Measurements from ENCODE around the gene ARHGAP26. TPM values are rescaled to one million over a fixed set of nuclear protein-coding genes. Genes with fewer than 3 reads are reported as not detected.

The ARHGAP26 gene
- total RNA-seq, 1 donor from 2014 or later = 18.7 TPM

DNA sequence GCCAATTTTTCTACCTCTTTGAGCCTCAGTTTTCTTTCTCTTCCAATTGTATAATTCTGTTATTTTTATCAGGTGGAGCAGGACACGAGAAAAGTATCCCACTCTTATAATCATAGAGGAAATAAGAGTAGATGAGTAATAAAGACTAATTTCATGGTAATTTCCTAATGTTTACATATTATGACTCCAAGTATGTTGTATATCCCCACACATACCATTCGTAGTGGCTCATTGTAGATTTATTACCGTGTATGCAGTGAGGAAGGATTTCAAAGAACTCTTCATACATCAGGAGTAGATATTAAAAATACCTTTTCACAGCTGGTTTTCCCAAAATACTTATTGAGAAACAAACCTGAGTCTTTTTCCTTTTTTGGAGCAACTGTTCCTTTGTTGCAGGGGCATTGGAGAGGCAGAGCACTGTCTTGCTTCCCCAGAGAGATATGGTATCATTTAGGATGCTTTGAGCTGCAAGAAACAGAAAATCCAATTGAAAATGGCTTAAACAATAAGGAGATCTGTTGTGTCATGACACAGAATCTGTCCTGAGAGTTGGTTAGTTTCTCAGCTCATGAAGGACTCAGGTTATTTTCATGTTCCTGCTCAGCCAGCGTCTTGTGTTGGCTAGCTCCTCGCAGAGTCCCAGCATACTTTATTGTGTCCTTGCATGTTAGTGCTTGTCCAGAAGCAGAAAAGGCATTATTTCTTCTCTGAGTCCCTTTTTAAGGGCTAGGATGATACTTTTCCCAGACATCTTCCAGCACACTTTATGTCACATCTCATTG, 291.2 kb downstream of the ARHGAP26 start:
- H3K9me3 Mint-ChIP-seq = peaks cover 12% of the 10 kb centered on the region
- no peaks in the 10 kb centered on the region for H3K27me3 Mint-ChIP-seq
- H3K36me3 Mint-ChIP-seq = peaks cover 8% of the 10 kb centered on the region
- no peak overlapping the region for H3K4me3 Mint-ChIP-seq
- no peak overlapping the region for H3K27ac Mint-ChIP-seq
- peaks cover 40% of the 10 kb centered on the region for H3K4me1 Mint-ChIP-seq (ENCODE audit: unreplicated experiment)
- TF ChIP-seq, protein P1, sequence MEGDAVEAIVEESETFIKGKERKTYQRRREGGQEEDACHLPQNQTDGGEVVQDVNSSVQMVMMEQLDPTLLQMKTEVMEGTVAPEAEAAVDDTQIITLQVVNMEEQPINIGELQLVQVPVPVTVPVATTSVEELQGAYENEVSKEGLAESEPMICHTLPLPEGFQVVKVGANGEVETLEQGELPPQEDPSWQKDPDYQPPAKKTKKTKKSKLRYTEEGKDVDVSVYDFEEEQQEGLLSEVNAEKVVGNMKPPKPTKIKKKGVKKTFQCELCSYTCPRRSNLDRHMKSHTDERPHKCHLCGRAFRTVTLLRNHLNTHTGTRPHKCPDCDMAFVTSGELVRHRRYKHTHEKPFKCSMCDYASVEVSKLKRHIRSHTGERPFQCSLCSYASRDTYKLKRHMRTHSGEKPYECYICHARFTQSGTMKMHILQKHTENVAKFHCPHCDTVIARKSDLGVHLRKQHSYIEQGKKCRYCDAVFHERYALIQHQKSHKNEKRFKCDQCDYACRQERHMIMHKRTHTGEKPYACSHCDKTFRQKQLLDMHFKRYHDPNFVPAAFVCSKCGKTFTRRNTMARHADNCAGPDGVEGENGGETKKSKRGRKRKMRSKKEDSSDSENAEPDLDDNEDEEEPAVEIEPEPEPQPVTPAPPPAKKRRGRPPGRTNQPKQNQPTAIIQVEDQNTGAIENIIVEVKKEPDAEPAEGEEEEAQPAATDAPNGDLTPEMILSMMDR (conservative IDR thresholded peaks at IDR 0.05) = no peak
- no peak for DNase-seq (ENCODE audit: extremely low spot score, unreplicated experiment)

DNA sequence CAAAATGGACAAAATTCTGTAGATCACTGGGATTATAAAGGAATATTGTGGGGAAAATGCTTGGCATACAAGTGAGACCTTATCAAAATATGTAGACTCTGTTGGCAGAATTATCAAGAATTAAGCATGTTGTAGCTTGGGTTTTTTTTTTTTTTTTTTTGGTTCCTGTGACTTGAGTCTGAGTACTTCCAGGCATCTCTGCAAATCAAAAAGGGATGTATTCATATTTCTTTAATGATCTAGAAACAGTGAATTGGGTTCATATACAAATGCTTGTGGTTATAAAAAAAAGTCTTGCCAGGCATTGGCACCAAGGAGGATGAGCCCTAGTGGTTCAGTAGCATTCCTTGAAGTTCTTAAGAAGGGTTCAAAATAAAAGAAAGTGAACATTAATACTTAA, 292.2 kb downstream of the ARHGAP26 start:
- peaks cover 41% of the 10 kb centered on the region for H3K4me1 Mint-ChIP-seq (ENCODE audit: unreplicated experiment)
- DNase-seq (ENCODE audit: extremely low spot score, unreplicated experiment) = no peak

DNA sequence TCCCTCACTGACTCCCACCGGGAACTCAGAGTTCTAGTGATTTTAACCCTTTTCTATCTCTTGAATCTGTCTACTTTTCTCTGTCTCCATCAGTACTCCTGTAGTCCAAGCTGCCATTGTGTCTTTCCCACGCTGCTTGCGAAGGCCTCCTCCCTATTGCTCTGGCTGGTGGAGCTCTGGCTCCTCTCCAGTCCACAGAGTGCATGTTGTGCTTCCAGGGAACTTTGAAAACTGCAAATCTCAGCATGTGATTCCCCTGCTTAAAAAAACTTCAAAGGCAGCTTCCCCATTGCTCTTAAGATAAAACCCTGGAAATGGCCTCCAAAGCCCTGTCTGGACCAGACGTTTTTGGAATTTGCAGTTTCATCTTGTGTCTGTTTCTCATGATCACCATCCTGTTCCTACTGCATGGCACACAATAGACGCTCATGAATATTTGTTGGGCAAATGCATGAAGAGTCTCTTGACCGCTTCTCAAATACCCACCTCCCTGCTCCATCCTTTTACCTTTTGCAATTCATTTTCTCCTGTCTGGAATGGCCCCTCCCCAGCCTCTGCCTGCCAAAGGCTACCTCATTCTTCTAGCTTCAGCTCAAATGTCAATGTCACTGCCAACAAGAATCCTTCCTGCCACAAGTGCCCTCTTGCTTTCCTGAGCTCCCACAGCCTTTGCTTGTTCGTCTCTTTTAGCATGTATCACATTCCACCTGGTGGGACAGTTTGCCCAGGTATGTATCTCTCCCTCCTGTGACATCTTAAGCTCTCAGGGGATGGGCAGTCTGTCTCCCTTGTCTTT, 293.2 kb downstream of the ARHGAP26 start:
- no peak for DNase-seq (ENCODE audit: extremely low spot score, unreplicated experiment)
- Mint-ChIP-seq H3K27me3 (no peaks in the 10 kb centered on the region), H3K4me1 (ENCODE audit: unreplicated experiment) (peaks cover 44% of the 10 kb centered on the region), H3K9me3 (peaks cover 12% of the 10 kb centered on the region), H3K4me3 (no peak overlapping the region), H3K27ac (no peak overlapping the region), H3K36me3 (peaks cover 7% of the 10 kb centered on the region)
- TF ChIP-seq, protein P1 (conservative IDR thresholded peaks at IDR 0.05) = no peak

More for the DNA sequence above, 292.2 kb downstream of the ARHGAP26 start:
- H3K9me3 Mint-ChIP-seq = peaks cover 12% of the 10 kb centered on the region
- no peak overlapping the region for H3K27ac Mint-ChIP-seq
- no peaks in the 10 kb centered on the region for H3K27me3 Mint-ChIP-seq
- H3K36me3 Mint-ChIP-seq = peaks cover 8% of the 10 kb centered on the region
- H3K4me3 Mint-ChIP-seq = no peak overlapping the region
- TF ChIP-seq, protein P1 (conservative IDR thresholded peaks at IDR 0.05) = no peak

DNA sequence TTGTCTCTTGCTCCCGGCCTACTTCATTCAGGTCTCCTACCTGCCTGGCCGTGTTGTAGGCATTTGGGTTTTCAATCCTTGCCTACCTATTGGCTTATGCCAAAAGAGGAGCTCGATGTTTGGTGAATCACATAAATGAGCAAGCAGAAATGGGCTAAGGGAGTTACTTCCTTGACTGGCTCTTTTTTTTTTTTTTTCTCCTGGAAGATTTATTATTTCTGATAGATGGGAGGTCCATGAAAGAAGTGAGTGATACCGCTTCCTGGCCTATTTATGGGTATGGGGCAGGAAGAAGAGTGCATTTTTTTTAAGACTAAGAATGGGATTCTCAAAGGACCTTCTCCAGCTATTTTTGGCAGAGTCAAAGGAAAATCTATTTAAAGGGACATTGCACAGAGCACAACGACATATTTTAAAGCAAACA, 294.1 kb downstream of the ARHGAP26 start:
- Mint-ChIP-seq H3K27ac (no peak overlapping the region), H3K4me3 (no peak overlapping the region), H3K4me1 (ENCODE audit: unreplicated experiment) (peaks cover 49% of the 10 kb centered on the region), H3K36me3 (peaks cover 3% of the 10 kb centered on the region), H3K27me3 (no peaks in the 10 kb centered on the region), H3K9me3 (peaks cover 12% of the 10 kb centered on the region)
- TF ChIP-seq, protein P1 (conservative IDR thresholded peaks at IDR 0.05) = no peak
- DNase-seq (ENCODE audit: extremely low spot score, unreplicated experiment) = no peak

DNA sequence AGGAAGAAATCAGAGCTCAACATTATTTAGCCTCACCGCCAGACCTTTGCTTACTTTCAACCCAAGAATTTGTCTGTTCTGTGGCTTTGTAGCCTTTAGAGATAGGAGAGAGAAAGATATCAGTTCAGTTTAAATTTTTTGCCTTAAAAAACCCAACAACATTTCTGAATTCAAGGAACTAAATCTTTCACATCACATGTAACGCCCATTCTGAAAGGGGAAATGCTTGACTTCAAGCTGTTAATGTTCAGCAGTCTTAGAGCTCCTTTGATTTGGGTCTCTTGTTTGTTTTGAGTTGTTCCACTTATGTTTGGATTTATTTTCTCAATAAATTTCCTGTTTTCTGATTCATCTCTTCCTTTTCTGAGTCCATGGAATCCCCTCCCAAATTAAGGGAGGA, 294.5 kb downstream of the ARHGAP26 start:
- no peak overlapping the region for H3K4me3 Mint-ChIP-seq
- H3K4me1 Mint-ChIP-seq (ENCODE audit: unreplicated experiment) = peaks cover 47% of the 10 kb centered on the region
- DNase-seq (ENCODE audit: extremely low spot score, unreplicated experiment) = no peak
- no peaks in the 10 kb centered on the region for H3K27me3 Mint-ChIP-seq
- H3K9me3 Mint-ChIP-seq = peaks cover 12% of the 10 kb centered on the region
- H3K36me3 Mint-ChIP-seq = peaks cover 3% of the 10 kb centered on the region
- TF ChIP-seq, protein P1 (conservative IDR thresholded peaks at IDR 0.05) = no peak
- H3K27ac Mint-ChIP-seq = no peak overlapping the region

Measured in type B pancreatic cell (in vitro differentiated cells).